ENCODE results near the gene BTBD6.

DNA sequence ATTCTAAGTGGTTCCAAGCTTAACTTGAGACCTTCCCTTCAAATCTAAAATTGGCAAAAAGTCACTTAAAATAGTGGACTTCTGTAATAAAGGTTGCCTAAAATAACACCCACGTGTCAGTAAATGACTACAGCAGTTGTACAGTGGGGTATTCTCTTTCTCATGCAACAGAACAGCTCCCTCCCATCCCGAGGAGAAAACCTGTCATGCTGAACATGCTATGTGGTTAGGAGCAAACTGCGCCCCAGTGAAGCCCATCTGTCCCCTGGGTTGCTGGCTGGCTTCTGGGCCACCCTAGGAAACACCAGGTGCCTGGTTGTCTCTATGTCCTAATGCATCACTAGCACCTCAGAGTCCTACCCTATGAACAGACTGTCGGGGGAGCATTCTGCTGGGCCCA lies 2.7 kb downstream of the BTBD6 start:
- TF ChIP-seq CTCF (IDR thresholded peaks at IDR 0.05) (no peak), POLR2A (IDR thresholded peaks at IDR 0.05) (no peak)

All from ovary (tissue), 3 donors.